ENCODE results near the gene LPIN3.

The LPIN3 gene

GRCh38 chr20:41317546-41318270, 22.9 kb upstream of the LPIN3 start, which contains the start of gene ZHX3:
TSS of gene ZHX3 (minus strand) at chr20:41317731. CDS start at chr20:41204916, 112,815 bp downstream.
- peak within 1 kb of the TSS; percentile 80 for H3K14ac ChIP-seq (ENCODE audit: low read length)
- H3K9me3 ChIP-seq (ENCODE audit: insufficient read depth, low read depth, low read length): no peaks in the 10 kb centered on the region
- no peak within 1 kb of the TSS for H3K23ac ChIP-seq (ENCODE audit: low read length)
- H2AFZ ChIP-seq (ENCODE audit: insufficient read depth, low read length, poor library complexity): peak within 1 kb of the TSS; percentile 73
- peak within 1 kb of the TSS; percentile 23 for H4K12ac ChIP-seq (ENCODE audit: low read depth, low read length)
- peaks cover 4% of the 10 kb centered on the region for H3K79me1 ChIP-seq (ENCODE audit: low read length)
- peak within 1 kb of the TSS; percentile 42 for H3K4ac ChIP-seq (ENCODE audit: low read depth, low read length)
- peaks cover 3% of the 10 kb centered on the region for H3K79me2 ChIP-seq (ENCODE audit: control insufficient read depth, insufficient read depth, low read length, poor library complexity)
- peak within 1 kb of the TSS; percentile 82 for H3K9ac ChIP-seq (ENCODE audit: low read length)
- no CpG with 5 or more reads among the region's 64 CpGs for WGBS (ENCODE audit: extremely low coverage, insufficient coverage, insufficient read length)
- H3K36me3 ChIP-seq (ENCODE audit: control insufficient read depth in 1 of 2, insufficient read depth in 2 of 2, low read length in 2 of 2): no peaks in the 10 kb centered on the region
- peak within 1 kb of the TSS; percentile 69 for H4K8ac ChIP-seq (ENCODE audit: low read depth, low read length)
- peak within 1 kb of the TSS; percentile 68 for H2BK120ac ChIP-seq (ENCODE audit: insufficient read depth, low read length, poor library complexity)
- H2AK5ac ChIP-seq (ENCODE audit: low read length): no peak within 1 kb of the TSS
- no peaks in the 10 kb centered on the region for H3K27me3 ChIP-seq (ENCODE audit: insufficient read depth, low read length)
- H3K4me1 ChIP-seq (ENCODE audit: control insufficient read depth in 1 of 2, insufficient read depth in 2 of 2, low read length in 2 of 2): peaks cover 5 to 6% of the 10 kb centered on the region in 2 experiments
- H3K4me2 ChIP-seq (ENCODE audit: low read length): peak within 1 kb of the TSS; percentile 76
- H4K91ac ChIP-seq (ENCODE audit: low read depth, low read length): peak within 1 kb of the TSS; percentile 66
- H3K27ac ChIP-seq (ENCODE audit: low read depth, low read length): peak within 1 kb of the TSS; percentile 75
- H2BK5ac ChIP-seq (ENCODE audit: low read depth, low read length, poor library complexity): peak within 1 kb of the TSS; percentile 49
- peak; percentile 82 to 84 for DNase-seq
- peak within 1 kb of the TSS; percentile 76 for H3K18ac ChIP-seq (ENCODE audit: low read length)
- H3K4me3 ChIP-seq (ENCODE audit: low read depth, low read length): peak within 1 kb of the TSS; percentile 95
- peak within 1 kb of the TSS; percentile 19 for H2BK12ac ChIP-seq (ENCODE audit: low read length)

- H3K18ac ChIP-seq (ENCODE audit: low read length): no peak overlapping the region
- no peak overlapping the region for H4K8ac ChIP-seq (ENCODE audit: low read depth, low read length)
- H3K79me2 ChIP-seq (ENCODE audit: control insufficient read depth, insufficient read depth, low read length, poor library complexity): peaks cover 3% of the 10 kb centered on the region
- H3K79me1 ChIP-seq (ENCODE audit: low read length): peaks cover 4% of the 10 kb centered on the region
- H3K27ac ChIP-seq (ENCODE audit: low read depth, low read length): no peak overlapping the region
- no peak overlapping the region for H4K12ac ChIP-seq (ENCODE audit: low read depth, low read length)
- no peak overlapping the region for H2BK120ac ChIP-seq (ENCODE audit: insufficient read depth, low read length, poor library complexity)
- H3K9ac ChIP-seq (ENCODE audit: low read length): no peak overlapping the region
- H3K4me1 ChIP-seq (ENCODE audit: control insufficient read depth in 1 of 2, insufficient read depth in 2 of 2, low read length in 2 of 2): peaks cover 5 to 6% of the 10 kb centered on the region in 2 experiments
- H3K4ac ChIP-seq (ENCODE audit: low read depth, low read length): no peak overlapping the region
- no peak overlapping the region for H3K4me2 ChIP-seq (ENCODE audit: low read length)
- no peak overlapping the region for H2AK5ac ChIP-seq (ENCODE audit: low read length)
- no CpG with 5 or more reads among the region's 5 CpGs for WGBS (ENCODE audit: extremely low coverage, insufficient coverage, insufficient read length)
- H3K4me3 ChIP-seq (ENCODE audit: low read depth, low read length): no peak overlapping the region
- H4K91ac ChIP-seq (ENCODE audit: low read depth, low read length): no peak overlapping the region
- no peak overlapping the region for H2AFZ ChIP-seq (ENCODE audit: insufficient read depth, low read length, poor library complexity)
- no peaks in the 10 kb centered on the region for H3K27me3 ChIP-seq (ENCODE audit: insufficient read depth, low read length)
- DNase-seq: peak in 1 of 2 donors; percentile 8
- no peak overlapping the region for H2BK5ac ChIP-seq (ENCODE audit: low read depth, low read length, poor library complexity)
- no peak overlapping the region for H2BK12ac ChIP-seq (ENCODE audit: low read length)
- no peak overlapping the region for H3K14ac ChIP-seq (ENCODE audit: low read length)
- H3K36me3 ChIP-seq (ENCODE audit: control insufficient read depth in 1 of 2, insufficient read depth in 2 of 2, low read length in 2 of 2): no peaks in the 10 kb centered on the region
- H3K23ac ChIP-seq (ENCODE audit: low read length): no peak overlapping the region
- no peaks in the 10 kb centered on the region for H3K9me3 ChIP-seq (ENCODE audit: insufficient read depth, low read depth, low read length)
These were observed 22.4 kb upstream of the LPIN3 start for GRCh38 chr20:41318271-41318649.

GRCh38 chr20:41320441-41320840, 20.2 kb upstream of the LPIN3 start:
- Histone ChIP-seq H4K91ac (ENCODE audit: low read depth, low read length) (no peak overlapping the region), H3K79me1 (ENCODE audit: low read length) (peaks cover 4% of the 10 kb centered on the region), H3K4ac (ENCODE audit: low read depth, low read length) (no peak overlapping the region), H3K14ac (ENCODE audit: low read length) (no peak overlapping the region), H3K36me3 (ENCODE audit: control insufficient read depth in 1 of 2, insufficient read depth in 2 of 2, low read length in 2 of 2) (no peaks in the 10 kb centered on the region), H3K79me2 (ENCODE audit: control insufficient read depth, insufficient read depth, low read length, poor library complexity) (peaks cover 3% of the 10 kb centered on the region), H2AK5ac (ENCODE audit: low read length) (no peak overlapping the region), H3K4me1 (ENCODE audit: control insufficient read depth in 1 of 2, insufficient read depth in 2 of 2, low read length in 2 of 2) (peaks cover 5 to 6% of the 10 kb centered on the region in 2 experiments), H3K9ac (ENCODE audit: low read length) (no peak overlapping the region), H2BK12ac (ENCODE audit: low read length) (no peak overlapping the region), H2BK5ac (ENCODE audit: low read depth, low read length, poor library complexity) (no peak overlapping the region), H3K9me3 (ENCODE audit: insufficient read depth, low read depth, low read length) (no peaks in the 10 kb centered on the region), H4K8ac (ENCODE audit: low read depth, low read length) (no peak overlapping the region), H4K12ac (ENCODE audit: low read depth, low read length) (no peak overlapping the region), H2BK120ac (ENCODE audit: insufficient read depth, low read length, poor library complexity) (no peak overlapping the region), H3K4me2 (ENCODE audit: low read length) (no peak overlapping the region), H3K27ac (ENCODE audit: low read depth, low read length) (no peak overlapping the region), H2AFZ (ENCODE audit: insufficient read depth, low read length, poor library complexity) (no peak overlapping the region), H3K27me3 (ENCODE audit: insufficient read depth, low read length) (no peaks in the 10 kb centered on the region), H3K4me3 (ENCODE audit: low read depth, low read length) (no peak overlapping the region), H3K23ac (ENCODE audit: low read length) (no peak overlapping the region), H3K18ac (ENCODE audit: low read length) (no peak overlapping the region)
- DNase-seq: no peak

GRCh38 chr20:41320976-41321375, 19.6 kb upstream of the LPIN3 start:
- Histone ChIP-seq H4K91ac (ENCODE audit: low read depth, low read length) (no peak overlapping the region), H3K4me3 (ENCODE audit: low read depth, low read length) (no peak overlapping the region), H4K12ac (ENCODE audit: low read depth, low read length) (no peak overlapping the region), H3K79me1 (ENCODE audit: low read length) (peaks cover 4% of the 10 kb centered on the region), H3K9me3 (ENCODE audit: insufficient read depth, low read depth, low read length) (no peaks in the 10 kb centered on the region), H2BK12ac (ENCODE audit: low read length) (no peak overlapping the region), H2BK5ac (ENCODE audit: low read depth, low read length, poor library complexity) (no peak overlapping the region), H2AFZ (ENCODE audit: insufficient read depth, low read length, poor library complexity) (no peak overlapping the region), H3K27ac (ENCODE audit: low read depth, low read length) (no peak overlapping the region), H3K36me3 (ENCODE audit: control insufficient read depth in 1 of 2, insufficient read depth in 2 of 2, low read length in 2 of 2) (no peaks in the 10 kb centered on the region), H4K8ac (ENCODE audit: low read depth, low read length) (no peak overlapping the region), H3K4me2 (ENCODE audit: low read length) (no peak overlapping the region), H3K14ac (ENCODE audit: low read length) (no peak overlapping the region), H2BK120ac (ENCODE audit: insufficient read depth, low read length, poor library complexity) (no peak overlapping the region), H3K4me1 (ENCODE audit: control insufficient read depth in 1 of 2, insufficient read depth in 2 of 2, low read length in 2 of 2) (peaks cover 5 to 6% of the 10 kb centered on the region in 2 experiments), H2AK5ac (ENCODE audit: low read length) (no peak overlapping the region), H3K23ac (ENCODE audit: low read length) (no peak overlapping the region), H3K79me2 (ENCODE audit: control insufficient read depth, insufficient read depth, low read length, poor library complexity) (peaks cover 3% of the 10 kb centered on the region), H3K18ac (ENCODE audit: low read length) (no peak overlapping the region), H3K4ac (ENCODE audit: low read depth, low read length) (no peak overlapping the region), H3K27me3 (ENCODE audit: insufficient read depth, low read length) (no peaks in the 10 kb centered on the region), H3K9ac (ENCODE audit: low read length) (no peak overlapping the region)
- WGBS (ENCODE audit: extremely low coverage, insufficient coverage, insufficient read length): no CpG with 5 or more reads among the region's 1 CpG
- no peak for DNase-seq

Data from trophoblast cell (in vitro differentiated cells and primary cell).